ENCODE measurements around the gene RABGAP1.

The RABGAP1 gene

GRCh38 chr9:123044586-123044985, 103.8 kb downstream of the RABGAP1 start:
- in situ Hi-C loops (cut with MboI; ENCODE audit: low sequenced_read_pairs) = no loop called here

- in situ Hi-C loops (cut with MboI; ENCODE audit: low sequenced_read_pairs) = no loop called here
These were observed 105.8 kb downstream of the RABGAP1 start for GRCh38 chr9:123046406-123047195.

GRCh38 chr9:123048748-123049147, 107.9 kb downstream of the RABGAP1 start:
- in situ Hi-C loops (cut with MboI; ENCODE audit: low sequenced_read_pairs) = no loop called here

GRCh38 chr9:123049589-123050222, 108.9 kb downstream of the RABGAP1 start:
- in situ Hi-C loops (cut with MboI; ENCODE audit: low sequenced_read_pairs) = no loop called here

- in situ Hi-C loops (cut with MboI; ENCODE audit: low sequenced_read_pairs) = no loop called here
These were observed 112.2 kb downstream of the RABGAP1 start for GRCh38 chr9:123053046-123053445.

- in situ Hi-C loops (cut with MboI; ENCODE audit: low sequenced_read_pairs) = no loop called here
These were observed 112.9 kb downstream of the RABGAP1 start for GRCh38 chr9:123053711-123054110.

GRCh38 chr9:123058834-123059233, 118.0 kb downstream of the RABGAP1 start:
- in situ Hi-C loops (cut with MboI; ENCODE audit: low sequenced_read_pairs) = no loop called here

- in situ Hi-C loops (cut with MboI; ENCODE audit: low sequenced_read_pairs) = no loop called here
These were observed 118.8 kb downstream of the RABGAP1 start for GRCh38 chr9:123059472-123060220.

- in situ Hi-C loops (cut with MboI; ENCODE audit: low sequenced_read_pairs) = no loop called here
These were observed 120.4 kb downstream of the RABGAP1 start for GRCh38 chr9:123061216-123061615.

- in situ Hi-C loops (cut with MboI; ENCODE audit: low sequenced_read_pairs) = no loop called here
These were observed 121.7 kb downstream of the RABGAP1 start for GRCh38 chr9:123062351-123063176.

GRCh38 chr9:123063177-123063598, 122.4 kb downstream of the RABGAP1 start:
- in situ Hi-C loops (cut with MboI; ENCODE audit: low sequenced_read_pairs) = no loop called here

- in situ Hi-C loops (cut with MboI; ENCODE audit: low sequenced_read_pairs) = no loop called here
These were observed 123.1 kb downstream of the RABGAP1 start for GRCh38 chr9:123063896-123064295.

GRCh38 chr9:123064716-123065115, 123.9 kb downstream of the RABGAP1 start:
- in situ Hi-C loops (cut with MboI; ENCODE audit: low sequenced_read_pairs) = no loop called here

- in situ Hi-C loops (cut with MboI; ENCODE audit: low sequenced_read_pairs) = no loop called here
These were observed 124.4 kb downstream of the RABGAP1 start for GRCh38 chr9:123065196-123065595.

GRCh38 chr9:123067136-123067535, 126.3 kb downstream of the RABGAP1 start:
- in situ Hi-C loops (cut with MboI; ENCODE audit: low sequenced_read_pairs) = no loop called here

GRCh38 chr9:123069010-123069481, 128.2 kb downstream of the RABGAP1 start:
- in situ Hi-C loops (cut with MboI; ENCODE audit: low sequenced_read_pairs) = no loop called here

- in situ Hi-C loops (cut with MboI; ENCODE audit: low sequenced_read_pairs) = no loop called here
These were observed 129.4 kb downstream of the RABGAP1 start for GRCh38 chr9:123070198-123070597.

- in situ Hi-C loops (cut with MboI; ENCODE audit: low sequenced_read_pairs) = no loop called here
These were observed 131.7 kb downstream of the RABGAP1 start for GRCh38 chr9:123072407-123072995.

GRCh38 chr9:123073441-123073840, 132.6 kb downstream of the RABGAP1 start:
- in situ Hi-C loops (cut with MboI; ENCODE audit: low sequenced_read_pairs) = no loop called here

- in situ Hi-C loops (cut with MboI; ENCODE audit: low sequenced_read_pairs) = no loop called here
These were observed 133.2 kb downstream of the RABGAP1 start for GRCh38 chr9:123073991-123074422.
